GM19463 (cell line): ENCODE data around the gene ATP8A2.

Source experiments
- ATAC-seq: cut with Tn5 transposase; IDR thresholded peaks from one replicate; pipeline ENCODE4 v1.9.1; 2021; ENCODE audit warnings: mild to moderate bottlenecking, moderate library complexity; ENCODE audit not compliant: unreplicated experiment

The ATP8A2 gene

GRCh38 chr13:25679936-25680335 is 308.2 kb downstream of the ATP8A2 start:
- ATAC-seq: no peak

- no peak for ATAC-seq
Measured at GRCh38 chr13:25682276-25682675, 310.5 kb downstream of the ATP8A2 start.

GRCh38 chr13:25683056-25683455 is 311.3 kb downstream of the ATP8A2 start:
- no peak for ATAC-seq

GRCh38 chr13:25683662-25684370 is 312.0 kb downstream of the ATP8A2 start:
- ATAC-seq: no peak

DNA sequence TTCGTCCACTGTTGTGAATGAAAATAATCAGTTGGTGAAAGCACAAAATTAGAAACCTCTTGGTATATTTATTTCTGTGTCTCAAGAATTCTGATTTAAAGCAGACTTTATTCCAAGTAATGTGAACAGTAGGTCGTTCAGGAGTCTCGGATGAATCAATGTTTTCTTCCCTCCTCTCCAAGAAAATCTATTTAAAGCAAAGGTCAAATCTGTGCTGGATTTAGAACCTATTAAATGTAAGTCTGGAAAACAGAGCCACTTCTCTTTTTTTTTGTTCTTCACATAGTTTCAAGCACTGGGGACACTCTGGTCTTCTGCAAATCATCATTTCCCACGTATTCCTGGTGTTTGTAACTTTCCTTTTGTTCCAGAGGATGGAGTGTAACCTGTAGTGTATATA is 312.7 kb downstream of the ATP8A2 start:
- no peak for ATAC-seq

DNA sequence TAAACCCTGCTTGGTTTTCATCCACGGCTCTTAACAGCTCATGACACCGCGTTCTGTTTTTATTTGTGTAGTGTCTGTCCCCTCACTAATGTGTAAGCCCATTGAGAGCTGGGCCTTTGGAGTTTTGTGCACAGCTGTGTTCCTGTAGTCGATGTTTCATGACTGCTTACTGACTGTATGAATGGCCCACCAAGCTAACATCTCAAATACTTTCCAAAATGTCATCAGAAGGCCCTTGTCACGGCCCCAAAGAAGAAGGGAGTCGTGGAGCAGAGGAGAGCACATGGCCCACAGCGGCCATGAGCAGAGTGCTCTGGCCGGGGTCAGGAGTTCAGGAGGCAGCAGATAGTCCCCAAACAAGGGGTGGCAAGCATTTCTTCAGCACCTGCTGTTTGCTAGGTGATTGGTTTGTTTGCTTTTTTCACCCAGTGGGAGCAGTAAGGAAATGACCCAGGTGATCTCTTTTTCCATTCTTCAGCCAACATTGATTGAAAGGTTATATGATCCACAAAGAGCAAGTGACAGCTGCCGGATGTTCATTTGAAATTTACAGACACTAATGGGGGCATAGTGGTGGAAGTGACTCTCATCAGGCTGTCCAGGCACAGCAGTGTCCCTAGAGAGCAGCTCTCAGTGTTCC is 315.2 kb downstream of the ATP8A2 start:
- no peak for ATAC-seq

DNA sequence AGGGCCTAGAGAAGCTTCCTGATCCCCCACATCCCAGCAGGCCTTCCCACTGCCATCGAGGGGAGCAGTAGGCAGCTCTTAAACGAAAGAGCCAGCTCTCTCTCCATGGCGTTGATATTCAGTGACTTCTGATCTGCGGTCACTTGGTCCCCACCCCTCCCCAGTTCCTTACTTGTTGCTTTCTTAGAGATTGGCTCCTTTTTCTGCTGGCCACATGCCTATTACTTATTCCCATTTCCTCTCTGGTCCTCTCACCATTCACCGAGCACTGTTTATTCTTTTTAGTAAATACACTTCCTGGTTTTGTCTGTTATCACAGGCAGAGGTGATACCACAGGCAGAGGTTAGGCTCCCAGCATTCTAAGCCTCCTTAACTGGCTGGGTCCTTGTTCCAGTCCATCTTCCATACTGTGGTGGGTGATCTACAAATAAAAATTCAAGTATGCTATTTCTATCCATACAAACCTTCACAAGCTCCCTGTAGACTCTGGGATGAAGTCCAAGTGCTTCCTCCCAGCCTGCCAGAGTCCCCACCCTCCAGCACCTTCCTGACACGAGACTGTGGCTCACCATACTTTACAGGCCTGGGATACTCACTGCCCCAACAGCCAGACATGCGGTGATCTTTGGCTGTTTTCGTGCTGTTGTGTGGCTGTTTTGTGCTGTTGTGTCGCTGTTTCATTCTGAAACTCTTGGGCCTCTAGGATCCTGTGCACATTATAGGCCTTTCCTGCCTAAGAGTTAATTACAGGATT is 315.9 kb downstream of the ATP8A2 start:
- no peak for ATAC-seq

DNA sequence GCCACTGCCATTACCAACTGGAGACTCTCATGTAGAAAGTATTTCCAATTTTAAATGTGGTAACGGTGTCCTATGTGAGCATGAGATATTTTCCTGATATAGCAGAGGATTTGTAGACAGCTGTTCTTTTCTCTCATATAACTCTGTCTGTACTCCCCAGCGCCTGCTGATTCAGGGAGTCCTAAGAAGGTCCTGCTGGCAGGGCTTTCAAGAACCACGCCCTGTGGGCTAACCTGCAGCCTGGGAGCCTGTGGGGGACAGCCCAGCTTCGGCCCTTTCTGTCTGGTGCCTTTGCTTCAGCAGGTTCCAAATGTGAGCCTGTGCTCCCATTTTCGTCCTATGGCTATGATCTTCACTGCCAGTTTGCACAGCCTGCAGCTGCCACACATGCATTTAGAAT is 316.8 kb downstream of the ATP8A2 start:
- no peak for ATAC-seq

GRCh38 chr13:25689539-25689938 is 317.8 kb downstream of the ATP8A2 start:
- no peak for ATAC-seq

DNA sequence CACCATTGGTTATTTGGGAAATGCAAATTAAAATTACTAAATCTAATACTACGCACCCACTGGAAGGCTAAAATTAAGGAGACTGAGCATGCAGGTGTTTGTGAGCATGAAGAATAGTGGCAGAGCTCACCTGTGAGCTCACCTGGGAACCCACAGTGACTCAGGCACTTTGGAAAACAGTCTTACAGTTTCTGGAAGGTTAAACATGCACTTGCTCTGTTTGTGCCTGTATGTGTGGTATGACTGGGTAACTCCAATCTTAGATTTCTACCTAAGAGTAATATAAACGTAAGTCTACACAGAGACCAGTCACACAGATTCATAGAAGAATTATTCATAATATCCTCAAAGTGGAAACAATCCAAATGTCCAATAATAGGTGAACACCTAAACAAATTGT is 318.8 kb downstream of the ATP8A2 start:
- no peak for ATAC-seq

DNA sequence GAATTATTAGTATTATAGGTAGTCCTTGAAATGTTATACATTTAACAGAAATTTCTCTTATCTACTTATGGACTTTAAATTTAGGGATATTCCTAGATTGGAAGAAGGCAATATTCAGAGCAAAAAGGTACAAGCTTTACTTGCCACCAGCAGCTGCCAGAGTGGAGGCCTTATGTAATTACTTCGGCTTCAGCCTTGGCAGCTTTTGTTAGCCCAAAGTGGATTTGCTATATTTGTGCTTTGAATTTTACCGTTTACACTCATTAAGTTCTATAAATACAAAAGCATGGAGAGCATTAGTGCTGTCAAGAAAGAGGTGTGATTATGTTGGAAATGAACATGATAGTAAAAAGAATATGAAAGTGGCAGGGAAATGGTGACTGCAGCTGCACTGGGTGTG is 319.9 kb downstream of the ATP8A2 start:
- ATAC-seq: no peak

GRCh38 chr13:25692099-25692498 is 320.3 kb downstream of the ATP8A2 start:
- ATAC-seq: no peak

GRCh38 chr13:25699056-25699455 is 327.3 kb downstream of the ATP8A2 start:
- no peak for ATAC-seq

- ATAC-seq: no peak
Measured at GRCh38 chr13:25699600-25699999, 327.8 kb downstream of the ATP8A2 start.

DNA sequence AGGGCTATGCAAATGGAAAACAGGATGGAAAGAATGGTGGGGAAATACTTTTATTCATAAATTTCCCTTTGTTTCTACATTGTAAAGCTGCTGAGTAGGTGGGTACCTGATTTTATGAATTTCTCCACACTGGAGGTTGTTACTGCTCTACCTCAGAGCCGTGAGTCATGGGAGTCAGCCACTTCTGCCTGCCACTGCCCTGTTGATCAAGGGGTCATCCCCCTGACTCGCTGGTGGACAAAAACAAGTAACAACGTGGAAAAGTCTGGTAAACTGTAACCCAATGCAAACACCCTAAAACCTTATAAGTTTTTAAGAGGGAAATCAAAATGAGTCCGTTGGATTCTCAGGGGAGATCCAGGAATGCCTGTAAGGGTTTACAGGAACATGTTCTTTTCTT is 329.5 kb downstream of the ATP8A2 start:
- ATAC-seq: no peak

DNA sequence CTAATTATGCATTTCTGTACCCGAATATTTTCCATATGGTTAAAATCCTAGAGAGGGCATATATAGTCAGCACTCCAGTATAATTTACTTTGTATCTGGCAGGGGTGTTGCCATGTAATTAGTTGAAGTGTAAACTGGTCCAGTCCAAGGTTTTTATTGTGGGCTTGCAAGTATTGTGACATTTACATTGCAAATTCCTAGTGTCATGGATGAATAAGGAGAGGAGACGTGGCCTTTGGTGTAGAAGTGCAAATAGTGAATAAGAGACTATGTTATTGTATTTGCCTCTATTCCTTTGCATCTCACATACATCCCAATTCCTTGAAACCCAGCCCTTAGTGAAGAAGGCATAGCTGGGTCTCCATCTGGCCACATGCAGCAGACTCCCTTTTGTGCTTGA is 330.6 kb downstream of the ATP8A2 start:
- no peak for ATAC-seq

GRCh38 chr13:25707726-25708125 is 336.0 kb downstream of the ATP8A2 start:
- no peak for ATAC-seq

- ATAC-seq: no peak
Measured at GRCh38 chr13:25708268-25708667, 336.5 kb downstream of the ATP8A2 start.

DNA sequence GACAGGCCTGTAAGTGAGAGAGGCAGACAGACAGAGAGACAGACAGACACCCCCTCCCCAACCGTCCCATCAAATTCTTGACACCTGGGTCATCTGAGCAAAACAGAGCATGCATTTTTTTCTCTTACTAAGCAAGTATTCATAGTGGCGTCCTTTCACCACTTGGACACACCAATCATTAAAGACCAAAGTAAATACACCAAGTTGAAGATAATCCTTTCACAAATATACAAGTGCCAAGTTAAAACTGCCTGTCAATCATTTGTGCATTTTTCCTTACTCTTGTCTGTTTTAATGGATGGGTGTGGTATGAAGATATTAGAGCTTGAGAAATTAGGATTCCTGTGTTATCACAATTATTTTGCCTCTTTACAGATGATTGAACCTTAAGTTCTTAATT is 337.3 kb downstream of the ATP8A2 start:
- no peak for ATAC-seq

DNA sequence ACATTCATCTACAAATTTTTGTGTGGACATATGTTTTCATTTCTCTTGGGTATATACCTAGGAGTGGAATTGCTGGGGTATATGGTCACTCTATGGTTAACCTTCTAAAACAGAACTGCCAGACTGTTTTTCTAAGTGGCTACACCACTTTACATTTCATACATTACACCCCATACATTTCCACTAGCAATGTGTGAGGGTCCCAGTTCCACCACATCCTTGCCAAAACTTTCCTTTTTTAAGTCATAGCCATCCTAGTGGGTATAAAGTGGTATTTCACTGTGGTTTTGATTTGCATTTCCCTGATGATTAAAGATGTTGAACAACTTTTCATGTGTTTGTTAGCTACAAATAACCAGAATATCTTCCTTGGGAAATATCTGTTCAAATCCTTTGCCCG is 344.0 kb downstream of the ATP8A2 start:
- ATAC-seq: no peak

DNA sequence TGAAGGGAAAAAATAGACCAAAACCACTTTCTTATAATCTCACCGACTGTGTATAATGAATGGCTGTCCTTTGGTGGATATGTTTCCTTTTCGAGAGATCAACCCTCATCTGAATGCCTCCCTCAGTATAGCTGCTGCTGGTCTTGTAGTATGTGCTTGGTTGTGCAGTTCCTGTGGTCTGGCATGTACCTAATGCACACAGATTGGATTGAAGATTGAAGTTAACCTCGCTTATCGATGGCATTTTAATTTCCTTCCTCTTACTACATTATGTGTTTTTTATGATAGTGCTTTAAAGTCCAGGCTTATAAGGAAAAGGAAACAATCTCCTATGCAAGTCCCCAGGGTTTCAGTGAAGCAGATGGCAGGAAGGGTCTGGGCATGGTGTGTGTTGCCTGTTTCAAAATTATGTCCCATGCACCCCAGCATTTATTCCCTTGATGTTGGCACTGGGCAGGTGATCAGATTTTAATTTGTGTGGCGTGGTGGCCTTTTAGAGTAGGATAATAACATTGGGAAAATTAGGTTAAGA is 346.0 kb downstream of the ATP8A2 start:
- no peak for ATAC-seq

GRCh38 chr13:25719666-25720065 is 347.9 kb downstream of the ATP8A2 start:
- no peak for ATAC-seq
